Epithelial cell of proximal tubule (primary cell): ENCODE data around the gene ENAH. TPM values are rescaled to one million over a fixed set of nuclear protein-coding genes. Genes with fewer than 3 reads are reported as not detected.

Source experiments
- DNase-seq: peaks from one replicate; pipeline ENCODE4 v3.0.0-alpha.2; 2011; ENCODE audit warnings: low read depth
- H3K4me3 ChIP-seq: 2 replicates; pipeline ENCODE4 v1.5.1; 2011; ENCODE audit warnings: low read depth, mild to moderate bottlenecking, low read length
- CTCF ChIP-seq: conservative IDR thresholded peaks from 2 replicates; pipeline ENCODE4 v1.5.1; 2012; ENCODE audit warnings: low read depth, mild to moderate bottlenecking, low read length
- total RNA-seq: library from RNA; depleted of rRNA; stranded (reverse); fragments of >200 nt; gene quantifications from 2 replicates; pipeline ENCODE4 v1.2.3, GENCODE V29; 2015

The ENAH gene
- total RNA-seq, 1 donor from 2014 or later = 37.7 TPM

DNA sequence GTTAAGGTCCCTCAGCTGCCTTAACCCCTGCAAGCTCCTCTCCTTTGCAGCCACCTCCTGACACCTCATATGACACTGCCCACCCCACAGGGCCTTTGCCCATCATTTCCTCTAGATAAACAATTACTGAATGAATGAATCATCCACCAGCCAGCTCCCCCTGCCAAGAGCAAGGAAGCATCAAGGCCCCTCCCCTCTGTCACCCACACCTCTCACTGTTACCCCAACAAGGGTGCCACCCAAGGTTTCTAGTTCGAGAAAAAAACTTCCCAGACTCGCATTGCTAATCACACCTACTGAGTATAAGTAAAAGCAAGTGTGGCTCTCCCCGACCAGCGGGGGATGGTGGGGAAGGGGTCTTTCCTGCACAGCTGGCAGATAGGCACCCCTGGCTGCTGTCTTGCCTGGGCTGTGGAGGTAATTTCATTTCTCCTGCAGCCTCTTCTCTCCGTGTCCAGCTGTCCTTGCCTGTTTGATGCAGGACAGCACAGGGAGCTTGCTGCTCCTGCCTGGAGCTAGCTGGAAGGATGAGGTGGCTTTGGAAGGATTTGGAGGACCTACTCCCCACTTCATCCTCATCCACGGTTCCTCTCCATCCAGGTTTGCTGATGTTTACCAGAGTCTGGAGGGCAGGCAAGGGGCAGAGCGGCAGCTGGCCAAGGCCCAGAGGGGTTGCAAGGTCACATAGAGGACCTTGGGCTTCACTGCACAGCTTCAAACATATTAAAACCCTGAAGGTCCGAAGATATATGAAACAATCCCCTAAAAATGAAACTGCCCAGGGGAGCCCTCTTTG is 192.0 kb downstream of the ENAH start:
- no peak for DNase-seq
- no peak for TF ChIP-seq CTCF
- H3K4me3 ChIP-seq = no peak overlapping the region

- H3K4me3 ChIP-seq = no peak overlapping the region
- DNase-seq = no peak
- no peak for TF ChIP-seq CTCF
Measured at GRCh38 chr1:225460021-225460736, 192.7 kb downstream of the ENAH start.

GRCh38 chr1:225458222-225458631 is 194.7 kb downstream of the ENAH start:
- DNase-seq = no peak
- H3K4me3 ChIP-seq = no peak overlapping the region
- TF ChIP-seq CTCF = no peak

DNA sequence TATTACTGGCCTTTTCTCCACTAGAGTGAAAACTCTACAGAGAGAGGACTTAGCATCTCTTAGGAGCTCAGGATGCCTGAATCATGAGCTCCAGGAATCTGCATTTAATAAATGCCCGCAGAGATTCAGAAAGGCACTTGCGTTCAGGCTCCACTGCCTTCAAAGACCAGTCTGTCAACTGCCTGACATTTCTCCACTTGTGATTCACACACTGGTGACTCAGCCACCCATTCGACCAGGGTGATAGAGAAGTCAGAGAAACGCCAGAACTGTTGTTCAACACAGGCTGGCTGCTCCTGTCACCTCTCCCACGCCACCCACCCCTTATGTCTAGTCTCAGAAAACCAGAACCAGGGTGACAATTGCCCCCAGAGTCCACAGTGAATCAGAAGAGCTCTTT is 198.2 kb downstream of the ENAH start:
- peak; percentile 96 for DNase-seq
- no peak overlapping the region for H3K4me3 ChIP-seq

DNA sequence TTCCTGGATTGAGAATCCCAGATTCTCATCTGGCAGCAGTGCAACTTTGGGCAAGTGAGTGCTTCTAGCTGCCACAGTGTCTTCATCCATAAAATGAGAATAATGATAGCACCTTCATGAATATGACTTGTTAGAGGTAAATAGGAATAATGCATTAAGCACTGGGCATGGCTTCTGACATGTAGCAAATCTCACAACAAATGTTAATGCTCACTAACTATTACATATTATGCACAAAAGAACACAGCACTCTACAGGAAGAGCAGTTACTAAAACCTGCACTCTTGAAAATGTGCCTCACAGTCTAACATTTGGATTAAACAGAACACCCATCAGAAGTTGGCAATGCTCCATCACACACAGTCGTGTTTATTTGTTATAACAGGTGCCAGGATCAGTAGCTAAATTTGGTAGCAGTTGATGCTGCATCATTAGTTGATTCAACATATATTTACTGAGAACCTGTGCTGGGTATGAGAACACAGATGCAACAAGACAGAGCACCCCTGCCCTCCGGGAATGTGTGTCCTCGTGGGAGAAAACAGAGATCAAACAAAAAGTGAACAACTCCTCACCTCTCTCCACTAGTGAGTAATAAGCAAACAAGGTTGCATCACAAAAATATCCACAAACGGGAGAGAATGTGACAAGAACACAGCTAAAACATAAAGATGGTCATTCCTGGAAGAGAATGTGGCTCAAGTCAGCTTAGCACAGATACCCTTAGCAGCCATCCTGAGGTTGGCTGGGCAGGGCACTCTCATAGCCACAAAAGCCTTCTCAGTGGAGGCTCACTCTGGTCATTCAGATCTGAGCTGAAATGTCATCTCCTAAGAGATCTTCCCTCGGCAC is 198.9 kb downstream of the ENAH start:
- TF ChIP-seq CTCF = no peak
- H3K4me3 ChIP-seq = no peak overlapping the region
- DNase-seq = no peak

More for the DNA sequence above, 198.2 kb downstream of the ENAH start:
- no peak for TF ChIP-seq CTCF

DNA sequence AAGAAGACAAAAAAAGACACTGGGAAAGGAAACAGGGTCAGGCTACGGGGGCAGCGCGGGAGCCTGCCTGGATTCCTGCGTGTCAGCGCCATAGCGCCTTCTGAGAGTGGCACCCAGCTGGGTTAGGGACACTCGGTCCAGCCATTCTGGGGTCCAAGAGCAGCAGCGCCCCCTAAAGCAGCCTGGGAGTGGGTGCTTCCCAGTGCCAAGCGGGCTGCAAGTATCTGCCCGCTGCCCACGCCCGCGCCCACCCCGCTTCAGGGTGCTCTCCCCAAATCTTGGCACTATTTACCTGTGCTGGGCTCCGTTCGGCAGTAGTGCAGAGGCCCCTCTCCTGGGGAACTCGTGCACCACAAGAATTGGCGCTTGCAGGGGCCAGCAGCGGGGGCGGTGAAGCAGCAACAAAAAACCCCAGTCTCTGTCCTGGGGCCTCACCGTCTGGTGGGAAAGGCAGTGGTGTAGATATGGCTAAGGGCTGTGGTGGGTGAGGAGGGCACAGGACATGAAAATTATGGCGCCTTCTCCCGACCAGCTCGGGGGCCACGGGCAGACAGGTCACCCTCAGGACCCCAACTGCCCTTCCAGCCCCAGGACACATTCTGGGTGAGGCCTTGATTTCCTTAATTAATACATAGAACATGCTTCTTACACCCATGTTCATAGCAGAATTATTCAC is 200.9 kb downstream of the ENAH start:
- no peak overlapping the region for H3K4me3 ChIP-seq
- no peak for DNase-seq
- no peak for TF ChIP-seq CTCF
